ENCODE results near the gene ZNF33B. TPM values are rescaled to one million over a fixed set of nuclear protein-coding genes. Genes with fewer than 3 reads are reported as not detected.
A peak's percentile ranks its signal among the peaks of the same experiment; 100 is the strongest.

ZNF33B gene
- total RNA-seq, 4 donors from 2014 or later: 6.5 to 20.4 (median 8.4) TPM

GRCh38 chr10:42652858-42653257, 14.5 kb upstream of the ZNF33B start:
- no peak for DNase-seq
- Histone ChIP-seq H3K4me3 (no peak overlapping the region), H3K4me1 (peaks cover 0 to 2% (median 0%) of the 10 kb centered on the region in 3 donors), H3K36me3 (no peaks in the 10 kb centered on the region), H3K27ac (no peak overlapping the region), H3K27me3 (no peaks in the 10 kb centered on the region), H3K9me3 (no peaks in the 10 kb centered on the region)
- TF ChIP-seq POLR2A (IDR thresholded peaks at IDR 0.05) (no peak), CTCF (IDR thresholded peaks at IDR 0.05) (no peak)
- intact Hi-C loops (cut with DNase I): no loop called here
- WGBS, 2 donors: 26 to 43% methylated on average over 2 of the region's 2 CpGs

DNA sequence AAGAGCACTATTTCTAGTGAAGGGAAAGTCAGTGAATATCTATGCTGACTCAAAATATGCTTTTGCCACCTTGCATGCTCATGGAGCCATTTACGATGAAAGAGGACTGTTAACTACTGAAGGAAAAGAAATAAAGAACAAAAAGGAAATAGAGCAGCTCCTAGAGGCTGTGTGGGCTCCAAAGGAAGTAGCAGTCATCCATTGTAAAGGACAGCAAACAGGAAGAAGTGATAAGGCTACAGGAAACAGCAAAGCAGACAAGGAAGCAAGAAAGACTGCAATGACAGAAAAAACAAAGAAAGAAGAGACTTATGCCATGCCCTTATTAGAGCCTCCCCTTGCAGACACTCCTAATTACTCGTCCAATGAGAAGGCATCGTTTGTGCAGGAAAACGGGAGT, 12.0 kb upstream of the ZNF33B start:
- Histone ChIP-seq H3K36me3 (no peaks in the 10 kb centered on the region), H3K9me3 (no peaks in the 10 kb centered on the region), H3K27ac (no peak overlapping the region), H3K4me1 (peaks cover 0 to 26% (median 6%) of the 10 kb centered on the region in 3 donors), H3K27me3 (no peaks in the 10 kb centered on the region), H3K4me3 (no peak overlapping the region)
- intact Hi-C loops (cut with DNase I): no loop called here
- WGBS, 2 donors: 77 to 81% methylated on average over 4 of the region's 4 CpGs
- TF ChIP-seq CTCF (IDR thresholded peaks at IDR 0.05) (no peak), POLR2A (IDR thresholded peaks at IDR 0.05) (no peak)
- DNase-seq: no peak

- H3K4me3 ChIP-seq: no peak overlapping the region
- no peaks in the 10 kb centered on the region for H3K9me3 ChIP-seq
- H3K36me3 ChIP-seq: no peaks in the 10 kb centered on the region
- no peak overlapping the region for H3K27ac ChIP-seq
- intact Hi-C loops (cut with DNase I): no loop called here
- no peaks in the 10 kb centered on the region for H3K27me3 ChIP-seq
- 63 to 65% methylated on average over 2 of the region's 2 CpGs for WGBS, 2 donors
- peaks cover 0 to 36% (median 6%) of the 10 kb centered on the region in 3 donors for H3K4me1 ChIP-seq
- TF ChIP-seq POLR2A (IDR thresholded peaks at IDR 0.05): no peak
- TF ChIP-seq CTCF (IDR thresholded peaks at IDR 0.05): no peak
- DNase-seq: no peak
These were observed 10.1 kb upstream of the ZNF33B start for GRCh38 chr10:42648512-42648911.

DNA sequence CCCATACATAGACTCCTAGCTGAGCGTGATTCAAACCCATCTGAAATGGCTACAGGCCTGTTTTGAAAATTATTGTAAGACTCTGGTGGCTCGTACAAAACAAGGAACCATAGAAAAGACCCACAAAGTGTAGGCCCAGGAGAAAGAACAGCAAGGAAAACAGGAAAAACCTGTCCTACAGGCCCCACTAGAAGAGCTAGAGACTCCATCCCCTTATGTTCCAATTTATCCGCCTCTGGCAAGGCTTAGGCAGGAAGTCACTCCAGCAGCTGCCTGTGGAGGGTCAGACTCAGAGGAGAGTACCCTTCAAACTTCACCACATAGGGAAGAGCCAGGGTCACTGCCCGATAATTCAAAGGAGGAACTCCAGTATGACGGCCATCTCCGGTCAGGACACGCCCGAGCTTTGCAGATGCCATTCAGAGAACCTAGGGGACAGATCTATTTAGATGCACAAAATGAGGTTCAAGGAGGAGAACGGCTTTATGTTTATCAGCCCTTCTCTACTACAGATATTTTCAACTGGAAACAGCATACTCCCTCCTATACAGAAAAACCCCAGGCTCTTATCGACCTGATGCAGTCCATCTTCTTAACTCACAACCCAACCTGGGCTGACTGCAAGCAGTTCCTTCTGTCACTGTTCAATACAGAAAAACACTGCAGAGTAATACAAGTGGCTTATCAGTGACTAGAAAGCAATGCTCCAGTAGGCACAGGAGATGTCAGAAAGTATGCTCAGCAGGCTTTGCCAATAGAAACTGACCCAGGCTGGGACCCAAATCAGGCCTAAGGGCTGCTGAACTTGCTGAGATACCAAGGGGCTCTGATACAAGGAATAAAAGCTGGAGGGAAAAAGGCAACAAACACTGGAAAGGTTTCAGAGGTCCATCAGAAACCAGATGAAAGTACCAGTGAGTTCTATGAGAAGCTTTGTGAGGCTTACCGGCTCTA, 8.6 kb upstream of the ZNF33B start:
- H3K27me3 ChIP-seq: no peaks in the 10 kb centered on the region
- no peak overlapping the region for H3K4me3 ChIP-seq
- intact Hi-C loops (cut with DNase I): no loop called here
- peak overlapping the region in 1 of 4 donors; percentile 23 for H3K27ac ChIP-seq
- no peaks in the 10 kb centered on the region for H3K36me3 ChIP-seq
- no peak for DNase-seq
- no peaks in the 10 kb centered on the region for H3K9me3 ChIP-seq
- WGBS, 2 donors: 66 to 77% methylated on average over 9 to 11 of the region's 11 CpGs
- TF ChIP-seq POLR2A (IDR thresholded peaks at IDR 0.05) (no peak), CTCF (IDR thresholded peaks at IDR 0.05) (no peak)
- H3K4me1 ChIP-seq: peaks cover 0 to 36% (median 6%) of the 10 kb centered on the region in 3 donors

DNA sequence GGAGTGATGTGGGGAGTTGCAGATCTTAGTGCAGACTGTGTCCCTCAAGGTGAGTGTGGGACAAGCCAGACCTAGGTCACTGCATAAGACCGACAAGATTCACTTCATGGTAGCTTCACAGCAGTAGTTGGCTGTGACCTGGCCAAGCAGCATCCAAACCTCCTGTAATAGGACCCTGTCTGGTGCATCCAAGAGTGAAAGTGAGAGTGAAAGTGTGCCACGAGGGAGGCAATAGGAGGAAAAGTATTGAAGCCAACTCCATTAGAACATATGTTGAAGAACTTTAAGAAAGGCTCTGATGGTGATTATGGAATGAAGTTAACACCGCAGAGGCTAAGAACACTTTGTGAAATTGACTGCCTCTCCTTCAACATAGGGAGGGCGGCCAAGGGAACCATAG, 7.8 kb upstream of the ZNF33B start:
- DNase-seq: no peak
- H3K4me3 ChIP-seq: no peak overlapping the region
- WGBS, 2 donors: 68 to 77% methylated on average over 4 of the region's 4 CpGs
- H3K27ac ChIP-seq: peak overlapping the region in 1 of 4 donors; percentile 23
- H3K27me3 ChIP-seq: no peaks in the 10 kb centered on the region
- intact Hi-C loops (cut with DNase I): no loop called here
- H3K4me1 ChIP-seq: peaks cover 0 to 42% (median 6%) of the 10 kb centered on the region in 3 donors
- H3K9me3 ChIP-seq: no peaks in the 10 kb centered on the region
- no peaks in the 10 kb centered on the region for H3K36me3 ChIP-seq
- TF ChIP-seq POLR2A (IDR thresholded peaks at IDR 0.05) (no peak), CTCF (IDR thresholded peaks at IDR 0.05) (no peak)
